Stimulated activated CD4-positive, alpha-beta T cell treated with anti-CD3 and anti-CD28 coated beads, Interleukin-2, amount 100 ng/mL, for 4 hours (primary cell): Measurements from ENCODE around the gene OSGIN1.

Experiments
- DNase-seq: peaks from one replicate; pipeline ENCODE4 v3.0.0-alpha.2; 2020; ENCODE audit warnings: low read depth

The OSGIN1 gene

DNA sequence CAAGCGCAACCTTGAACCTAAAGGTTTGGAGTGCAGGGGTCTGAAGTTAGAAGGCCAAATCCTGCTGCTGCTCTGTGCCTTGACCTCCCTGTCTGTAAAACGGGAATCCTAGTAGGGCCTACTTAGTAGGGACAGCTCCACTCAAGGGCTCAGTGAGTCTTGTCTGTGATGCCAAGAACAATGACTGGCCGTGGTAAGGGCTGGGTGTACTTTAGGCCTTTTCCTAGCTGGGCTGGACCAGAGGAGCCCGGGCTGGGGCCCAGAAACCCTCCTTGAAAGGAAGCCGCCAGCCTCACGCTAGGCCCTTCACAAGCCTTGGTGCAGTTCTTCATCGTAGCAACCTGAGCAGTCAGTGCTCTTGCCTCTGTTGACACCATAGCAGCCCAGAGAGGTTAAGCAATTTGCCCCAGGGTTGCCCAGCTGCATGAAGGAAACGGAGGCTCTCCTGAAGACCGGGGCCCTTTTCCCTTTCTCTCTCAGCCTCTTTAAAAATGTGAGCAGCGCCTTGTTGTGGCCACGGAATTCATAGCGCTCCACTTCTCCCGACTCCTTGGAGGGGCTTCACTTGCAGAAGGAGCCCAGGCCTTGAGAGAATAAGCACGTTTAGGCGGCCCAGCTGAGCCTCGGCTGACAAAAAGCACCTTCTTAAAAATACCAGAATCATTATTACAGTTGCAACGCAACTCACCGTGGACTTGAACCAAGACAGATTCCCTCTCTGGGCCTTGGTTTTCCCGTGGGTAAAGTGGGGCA is 19.4 kb downstream of the OSGIN1 start:
- DNase-seq, result no peak

DNA sequence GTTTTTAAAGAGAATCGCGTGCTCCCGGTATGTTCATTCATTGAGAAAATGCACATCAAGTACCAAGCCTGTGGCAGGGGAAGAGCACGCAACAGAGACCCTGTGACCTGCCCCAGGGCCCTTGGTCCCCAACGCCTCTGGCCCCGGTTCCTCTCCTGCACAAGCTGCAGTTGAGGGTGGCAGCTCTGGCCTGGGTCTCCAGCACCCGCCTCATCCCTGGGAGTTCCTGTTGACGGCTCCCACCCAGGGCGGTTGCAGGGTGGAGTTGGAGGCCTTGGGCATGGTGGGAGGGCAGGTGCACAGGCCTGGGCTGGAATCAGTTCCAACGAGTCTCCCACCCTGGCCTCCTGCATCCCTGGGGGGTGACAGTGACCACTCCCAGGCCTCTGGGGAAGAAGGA is 20.0 kb downstream of the OSGIN1 start:
- no peak for DNase-seq

- no peak for DNase-seq
These were observed 20.7 kb downstream of the OSGIN1 start for GRCh38 chr16:83973581-83974385.

- DNase-seq, result no peak
These were observed 21.4 kb downstream of the OSGIN1 start for GRCh38 chr16:83974475-83974874.

DNA sequence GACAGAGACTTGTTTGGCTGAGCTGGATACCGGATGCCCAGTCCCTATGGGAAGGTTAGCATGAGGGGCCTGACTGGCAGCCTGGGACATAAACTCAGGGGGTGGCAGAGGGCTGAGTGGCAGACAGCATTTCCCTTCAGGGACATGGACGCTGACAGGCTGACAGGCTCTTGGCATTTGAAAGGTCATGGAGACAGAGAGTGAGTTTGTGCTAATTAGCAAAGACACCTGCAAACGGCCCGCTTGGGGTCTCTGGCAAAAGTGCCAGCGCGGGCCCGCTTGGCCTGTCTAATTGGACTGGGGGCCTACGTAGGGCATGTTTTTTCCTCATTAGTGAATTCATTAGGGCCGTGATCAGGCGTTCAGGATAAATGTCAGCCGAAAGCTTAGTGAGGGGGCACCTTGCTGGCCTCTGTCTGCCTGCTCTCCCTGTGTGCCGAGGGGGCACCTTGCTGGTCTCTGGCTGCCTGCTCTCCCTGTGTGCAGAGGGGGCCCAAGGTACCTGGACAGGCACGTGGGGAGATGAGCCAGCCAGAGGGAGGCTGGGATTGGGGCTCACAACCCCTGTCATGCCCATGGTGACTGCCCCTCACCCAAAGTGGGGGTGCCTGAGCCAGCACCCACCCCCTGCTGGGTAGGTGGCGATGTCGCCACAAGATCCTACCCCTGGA is 22.7 kb downstream of the OSGIN1 start:
- no peak for DNase-seq

DNA sequence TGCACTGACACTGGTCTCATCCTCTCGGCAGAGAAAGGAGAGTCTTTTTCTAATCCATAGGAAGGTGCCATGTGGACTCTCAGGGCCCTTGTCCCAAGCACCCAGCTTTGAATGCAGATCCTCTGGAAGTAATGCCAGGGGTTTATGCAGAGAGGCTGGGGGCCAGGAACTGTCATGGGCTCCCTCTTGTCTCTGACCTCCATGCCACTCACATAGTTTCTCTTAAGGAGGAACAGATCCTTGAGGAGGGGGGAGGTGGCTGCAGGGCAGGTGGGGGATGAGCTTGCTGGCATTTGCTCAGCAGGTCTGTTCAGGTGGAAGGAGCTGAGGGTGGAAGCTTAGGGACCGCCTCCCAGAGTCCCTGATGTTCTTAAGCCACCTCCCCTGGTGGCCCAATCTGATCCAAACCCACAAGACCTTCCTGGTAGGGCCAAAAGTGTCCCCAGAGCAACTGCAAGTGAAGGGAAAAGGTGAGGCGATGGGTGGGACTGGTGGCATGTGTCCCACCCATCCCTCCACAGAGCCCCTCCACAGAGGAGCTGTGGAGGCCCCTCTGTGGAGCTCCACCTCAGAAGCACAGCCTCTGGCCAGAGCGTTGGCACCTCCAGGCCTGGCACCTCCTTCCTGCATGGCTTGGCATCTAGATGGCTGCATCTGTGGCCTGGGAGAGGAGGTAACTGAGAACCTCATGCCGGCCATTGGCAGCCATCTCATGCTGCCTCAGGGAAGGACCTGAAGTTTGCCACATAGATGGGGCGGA is 24.2 kb downstream of the OSGIN1 start:
- DNase-seq, result no peak

DNA sequence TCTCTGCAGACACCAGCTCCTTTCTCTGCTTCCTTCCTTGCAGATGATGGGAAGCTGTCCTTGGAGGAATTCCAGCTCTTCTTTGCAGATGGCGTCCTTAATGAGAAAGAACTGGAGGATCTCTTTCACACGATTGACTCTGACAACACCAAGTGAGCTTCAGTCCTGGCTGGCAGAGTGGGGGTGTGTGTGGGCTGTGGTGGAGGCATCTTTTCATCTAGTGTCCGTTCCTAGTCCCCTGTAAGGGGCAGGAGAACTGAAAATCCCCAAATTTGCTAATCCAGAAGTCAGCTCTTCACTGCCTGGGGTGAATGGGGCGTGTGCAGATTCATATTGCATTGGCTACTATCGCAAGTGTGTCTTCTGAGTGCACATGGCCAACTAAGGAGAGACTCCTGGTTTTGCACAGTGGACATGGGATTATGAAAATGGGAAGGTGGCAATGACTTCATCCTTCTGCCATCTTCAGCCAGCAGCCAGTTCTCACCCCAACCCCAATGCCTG is 25.4 kb downstream of the OSGIN1 start:
- DNase-seq, result no peak

GRCh38 chr16:83979441-83979840 is 26.4 kb downstream of the OSGIN1 start:
- no peak for DNase-seq

DNA sequence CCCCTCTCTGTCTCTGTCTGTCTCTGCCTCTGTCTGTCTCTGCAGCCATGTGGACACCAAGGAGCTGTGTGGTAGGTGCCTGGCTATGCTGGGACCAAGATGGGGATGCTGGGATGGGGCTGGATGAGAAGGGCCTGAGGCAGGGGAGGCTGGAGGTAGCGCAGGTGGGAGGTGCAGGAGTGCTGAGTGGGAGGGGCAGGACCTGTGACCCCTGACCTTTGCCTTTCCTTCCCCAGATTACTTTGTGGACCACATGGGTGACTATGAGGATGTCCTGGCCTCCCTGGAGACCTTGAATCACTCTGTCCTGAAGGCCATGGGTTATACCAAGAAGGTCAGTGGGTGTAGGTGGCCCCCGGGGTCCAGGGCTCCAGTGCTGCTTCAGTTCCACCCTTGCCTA is 27.8 kb downstream of the OSGIN1 start:
- no peak for DNase-seq

DNA sequence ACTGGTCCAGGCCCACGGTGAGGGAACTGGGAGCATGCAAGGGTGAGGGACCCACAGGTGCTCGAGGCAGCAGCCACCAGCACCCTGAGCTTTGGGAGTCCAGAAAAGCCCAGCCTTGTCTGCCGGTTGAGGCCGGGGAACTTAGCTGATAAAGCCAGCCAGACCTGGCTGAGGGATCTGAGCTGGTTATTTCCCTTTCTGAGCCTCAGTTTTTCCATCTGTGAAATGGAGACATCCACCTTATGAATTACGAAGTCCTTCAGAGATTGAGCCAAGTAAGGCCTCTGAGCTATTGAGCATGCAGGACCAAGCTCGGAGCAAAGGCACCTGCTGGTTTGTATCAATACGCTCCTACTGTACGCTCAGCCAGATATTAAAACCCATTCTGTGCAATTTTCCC is 28.8 kb downstream of the OSGIN1 start:
- DNase-seq, result no peak

DNA sequence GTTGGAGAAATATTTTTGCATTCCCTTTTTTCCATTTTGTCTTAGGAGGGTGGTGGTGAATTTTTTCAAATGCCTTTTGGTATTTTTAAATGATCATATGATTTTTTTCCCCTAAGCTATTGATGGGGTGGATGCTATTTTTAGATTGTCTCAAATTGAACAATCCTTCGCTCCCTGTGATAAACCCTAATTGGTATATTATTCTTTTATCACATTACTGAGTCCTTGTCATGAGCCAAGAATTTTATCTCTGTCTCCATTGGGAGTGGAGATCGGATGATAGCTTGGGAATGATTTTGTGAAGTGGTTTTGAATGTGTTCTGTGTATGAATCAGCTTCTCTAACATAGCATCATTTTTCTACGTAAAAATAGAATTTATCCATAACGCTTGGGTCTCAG is 30.5 kb downstream of the OSGIN1 start:
- DNase-seq, result no peak

- no peak for DNase-seq
These were observed 36.3 kb downstream of the OSGIN1 start for GRCh38 chr16:83989300-83989699.

DNA sequence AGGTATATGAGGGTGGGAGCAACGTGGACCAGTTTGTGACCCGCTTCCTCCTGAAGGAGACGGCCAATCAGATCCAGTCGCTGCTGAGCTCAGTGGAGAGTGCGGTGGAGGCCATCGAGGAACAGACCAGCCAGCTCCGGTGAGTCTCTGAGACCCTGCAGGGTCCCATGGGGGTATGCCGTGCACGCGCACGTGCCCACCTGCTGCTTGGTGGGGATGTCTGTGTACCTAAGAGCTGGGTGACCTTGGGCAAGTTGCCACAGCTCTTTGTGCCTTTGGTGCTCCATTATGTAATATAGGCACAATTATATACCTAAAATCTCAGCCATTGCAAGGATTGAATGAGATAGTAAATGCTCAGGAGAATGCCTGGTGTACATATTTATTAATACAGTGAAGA is 37.5 kb downstream of the OSGIN1 start:
- DNase-seq, result no peak

DNA sequence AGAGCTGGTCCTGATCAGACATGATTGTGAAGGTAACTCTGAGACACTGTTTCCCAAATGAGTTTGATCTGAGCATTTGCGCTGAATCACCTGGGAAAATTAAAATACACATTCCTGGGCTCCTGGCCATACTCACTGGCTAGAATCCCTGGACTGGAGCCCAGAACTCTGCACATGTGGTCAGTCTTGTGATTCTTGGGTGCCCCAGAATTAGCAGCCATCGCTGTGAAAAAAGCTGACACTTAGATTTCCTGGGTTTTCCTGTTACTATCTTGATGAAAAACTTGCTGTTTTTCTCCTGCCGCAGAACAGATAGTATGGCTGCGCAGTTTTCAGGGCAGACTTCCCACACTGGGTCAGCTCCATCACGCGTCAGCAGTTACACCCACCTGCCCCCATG is 39.6 kb downstream of the OSGIN1 start:
- no peak for DNase-seq

- DNase-seq, result no peak
These were observed 41.0 kb downstream of the OSGIN1 start for GRCh38 chr16:83994087-83994486.

DNA sequence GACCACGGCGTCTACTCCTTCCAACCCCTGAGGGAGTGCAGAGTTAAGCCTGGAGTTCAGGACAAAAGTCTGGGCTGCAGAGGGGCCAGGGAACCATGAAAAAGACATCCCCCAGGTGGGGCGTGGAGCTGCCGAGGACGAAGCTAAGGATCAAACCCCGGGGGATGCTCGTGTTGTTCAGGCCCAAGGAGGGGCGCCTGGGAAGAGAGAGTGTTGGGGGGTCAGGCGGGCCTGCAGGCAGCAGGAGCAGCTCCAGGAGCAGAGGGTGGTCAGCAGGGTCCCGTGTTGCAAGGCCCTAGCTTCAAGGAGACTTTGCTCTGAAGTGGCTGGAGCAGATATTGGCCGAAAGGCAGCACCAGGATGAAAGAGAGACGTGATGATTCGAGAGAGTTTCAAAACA is 41.7 kb downstream of the OSGIN1 start:
- DNase-seq, result no peak

DNA sequence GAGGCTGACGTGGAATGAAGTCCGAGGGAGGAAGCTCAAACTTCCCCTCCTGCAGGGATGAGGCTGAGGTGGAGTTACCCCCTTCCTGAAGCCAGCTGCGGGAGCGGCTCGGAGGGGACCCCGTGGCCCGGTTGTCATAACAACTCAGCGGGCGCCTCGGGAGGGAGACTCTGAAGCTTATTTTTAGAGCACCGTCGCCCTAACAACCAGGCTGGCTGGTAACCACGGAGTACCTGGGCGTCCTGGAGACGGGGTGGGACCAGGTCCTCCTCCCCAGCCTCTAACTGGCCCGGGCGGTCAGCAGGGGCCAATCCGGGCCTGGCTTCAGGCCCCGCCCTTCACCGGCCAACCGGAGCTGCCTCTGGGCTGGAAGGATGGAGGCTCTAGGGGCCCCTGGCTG is 42.7 kb downstream of the OSGIN1 start:
- no peak for DNase-seq

DNA sequence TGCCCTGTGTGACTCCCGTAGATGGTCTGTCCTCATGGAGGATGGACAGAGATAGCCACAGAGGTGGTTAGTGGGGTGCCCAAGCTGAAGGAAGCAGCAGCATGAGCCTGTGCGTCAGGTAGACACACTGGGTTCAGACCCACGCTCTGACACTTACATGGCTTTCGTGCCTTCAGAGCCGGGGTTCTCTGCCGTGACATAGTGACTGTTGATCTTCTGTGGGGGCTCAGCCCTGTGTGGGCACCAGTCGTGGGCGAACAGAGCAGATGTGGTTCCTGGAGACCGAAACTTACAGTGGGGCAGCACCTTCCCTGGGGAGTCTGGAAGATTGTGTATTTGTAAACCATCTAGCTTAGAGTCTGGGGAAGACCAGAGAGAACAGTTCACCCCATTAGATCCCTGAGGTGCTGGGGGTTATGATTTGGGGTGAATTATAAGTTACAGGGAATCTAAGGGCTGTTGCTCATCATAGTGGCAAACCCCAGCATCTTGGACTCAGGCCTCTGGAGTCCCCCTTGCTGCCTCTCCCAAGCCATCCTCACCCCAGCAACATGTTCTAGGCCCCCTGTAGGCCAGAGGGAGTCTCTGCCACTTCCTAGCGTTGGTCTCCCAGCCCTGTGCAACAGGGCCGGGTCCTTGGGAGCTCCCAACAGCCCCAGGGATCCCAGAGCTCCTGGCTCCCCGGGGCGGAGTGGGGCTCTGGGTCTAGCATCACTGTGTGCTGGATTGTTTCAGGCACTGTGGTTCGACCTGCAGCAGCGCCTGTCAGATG is 43.6 kb downstream of the OSGIN1 start:
- no peak for DNase-seq

- DNase-seq, result no peak
These were observed 45.1 kb downstream of the OSGIN1 start for GRCh38 chr16:83998091-83998490.

DNA sequence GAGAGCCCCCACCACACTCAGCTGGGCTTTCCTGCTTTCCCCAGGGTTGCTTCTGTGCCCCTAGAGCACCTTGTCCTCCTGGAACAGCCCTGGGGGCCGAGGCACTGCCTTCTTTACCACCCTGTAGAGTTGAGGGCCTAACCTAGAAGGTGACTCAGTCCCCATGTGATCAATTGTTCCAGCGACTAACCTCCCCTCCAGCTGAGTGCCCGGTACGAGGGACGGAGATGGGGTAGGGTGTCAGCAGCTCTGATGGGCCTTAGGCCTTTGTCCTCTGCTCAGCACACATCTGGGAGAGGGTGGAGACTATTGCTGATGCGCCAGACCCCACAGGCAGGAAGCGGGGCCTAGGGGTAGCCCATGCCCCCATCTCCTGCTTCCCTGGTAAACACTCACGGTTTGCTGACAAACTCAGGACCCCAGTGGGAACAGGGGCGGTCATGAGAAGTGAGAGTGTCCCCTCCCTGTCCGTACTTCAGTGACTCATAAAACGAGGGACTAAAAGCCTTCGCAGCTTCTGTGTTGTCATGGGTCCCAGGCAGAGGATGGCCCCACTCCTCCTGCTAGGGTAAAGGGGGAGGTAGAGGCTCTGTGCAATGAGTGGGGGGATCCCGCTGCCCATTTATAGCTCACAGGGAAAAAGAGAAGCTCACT is 48.1 kb downstream of the OSGIN1 start:
- no peak for DNase-seq

GRCh38 chr16:84001726-84002125 is 48.7 kb downstream of the OSGIN1 start:
- DNase-seq, result no peak
